ENCODE data around the gene FRMPD4.

The FRMPD4 gene

GRCh38 chrX:12223650-12224049, 85.4 kb downstream of the FRMPD4 start:
- no peak for DNase-seq

- no peak for DNase-seq
Measured at GRCh38 chrX:12225107-12225506, 86.8 kb downstream of the FRMPD4 start.

- DNase-seq, result no peak
Measured at GRCh38 chrX:12227412-12228041, 89.3 kb downstream of the FRMPD4 start.

- DNase-seq, result no peak
Measured at GRCh38 chrX:12228862-12229261, 90.6 kb downstream of the FRMPD4 start.

- no peak for DNase-seq
Measured at GRCh38 chrX:12229986-12230385, 91.7 kb downstream of the FRMPD4 start.

GRCh38 chrX:12234534-12235329, 96.5 kb downstream of the FRMPD4 start:
- no peak for DNase-seq

GRCh38 chrX:12236156-12236555, 97.9 kb downstream of the FRMPD4 start:
- no peak for DNase-seq

- DNase-seq, result no peak
Measured at GRCh38 chrX:12237131-12237530, 98.9 kb downstream of the FRMPD4 start.

- DNase-seq, result no peak
Measured at GRCh38 chrX:12237771-12238170, 99.5 kb downstream of the FRMPD4 start.

GRCh38 chrX:12239356-12240082, 101.2 kb downstream of the FRMPD4 start:
- no peak for DNase-seq

GRCh38 chrX:12240491-12240890, 102.2 kb downstream of the FRMPD4 start:
- no peak for DNase-seq

GRCh38 chrX:12241026-12241425, 102.8 kb downstream of the FRMPD4 start:
- DNase-seq, result no peak

GRCh38 chrX:12245650-12246645, 107.7 kb downstream of the FRMPD4 start:
- DNase-seq, result no peak

- DNase-seq, result no peak
Measured at GRCh38 chrX:12249997-12250396, 111.7 kb downstream of the FRMPD4 start.

GRCh38 chrX:12263211-12263610, 124.9 kb downstream of the FRMPD4 start:
- no peak for DNase-seq

GRCh38 chrX:12269484-12269883, 131.2 kb downstream of the FRMPD4 start:
- DNase-seq, result no peak

GRCh38 chrX:12278151-12278550, 139.9 kb downstream of the FRMPD4 start:
- DNase-seq, result no peak

GRCh38 chrX:12282991-12283390, 144.7 kb downstream of the FRMPD4 start:
- DNase-seq, result no peak

- DNase-seq, result no peak
Measured at GRCh38 chrX:12292996-12293765, 154.9 kb downstream of the FRMPD4 start.

GRCh38 chrX:12297353-12297752, 159.1 kb downstream of the FRMPD4 start:
- no peak for DNase-seq

GRCh38 chrX:12301288-12301687, 163.0 kb downstream of the FRMPD4 start:
- no peak for DNase-seq

- DNase-seq, result no peak
Measured at GRCh38 chrX:12304261-12304660, 166.0 kb downstream of the FRMPD4 start.
